GM12878 (cell line): Measurements from ENCODE around the gene MAPKAPK3. TPM values are rescaled to one million over a fixed set of nuclear protein-coding genes. Genes with fewer than 3 reads are reported as not detected.

Source experiments
- ATAC-seq: fragments of 200-7000 bp; cut with Tn5 transposase; 3 replicates; pipeline ENCODE4 v1.9.1; 2020; ENCODE audit warnings: mild to moderate bottlenecking, moderate library complexity
- BruUV-seq: library from RNA; stranded (reverse); fragments of 400-500 nt; replicated peaks from 2 replicates; lab custom pipeline; 2021; lab: Mats Ljungman, UMichigan
- CTCF ChIA-PET: fragments of 300-600 bp; sonication (Branson Sonifier 250); formaldehyde crosslinking; extraction: SDS; loops from one replicate; lab custom pipeline; 2021; ENCODE audit warnings: inconsistent platforms; lab: Yijun Ruan, JAX
- POLR2A ChIA-PET: fragments of 350-600 bp; formaldehyde crosslinking; extraction: SDS; loops from one replicate; lab custom pipeline; 2021; ENCODE audit warnings: inconsistent platforms; lab: Charles Lee
- RAD21 ChIA-PET: fragments of 300-600 bp; sonication (Branson Sonifier 250); formaldehyde crosslinking; loops from one replicate; lab custom pipeline; 2023; ENCODE audit warnings: antibody characterized with exemption; ENCODE audit not compliant: unreplicated experiment; lab: Charles Lee
- SMC1A ChIA-PET: fragments of 300-600 bp; sonication (Branson Sonifier 250); formaldehyde crosslinking; loops from one replicate; lab custom pipeline; 2023; ENCODE audit not compliant: unreplicated experiment, uncharacterized antibody; lab: Charles Lee
- DNase-seq: peaks from one replicate; pipeline ENCODE4 v3.0.0-alpha.2; 2011; ENCODE audit warnings: low read depth, low spot score
- FAIRE-seq: peaks from 3 replicates; lab custom pipeline; 2011; peaks lifted over from hg19 to GRCh38; lab: Jason Lieb, UNC
- H2AFZ ChIP-seq: 2 replicates; pipeline ENCODE4 v1.6.0; 2011; ENCODE audit warnings: low read depth, low read length, control low read depth; ENCODE audit not compliant: control insufficient read depth
- H3K27ac ChIP-seq: 2 replicates; pipeline ENCODE4 v1.5.1; 2011; ENCODE audit warnings: control low read depth; ENCODE audit not compliant: control insufficient read depth, insufficient read depth
- H3K27me3 ChIP-seq, 2 experiments: replicated peaks in 1 of 2; 2 replicates each; pipeline versions ENCODE4 v1.6.0 to v1.6.1; 2011; ENCODE audit warnings: low read length in 1 of 2; ENCODE audit not compliant: control insufficient read depth in 2 of 2, insufficient read depth in 2 of 2
- H3K36me3 ChIP-seq, 2 experiments: 2 replicates each; pipeline ENCODE4 v1.5.1; 2011; ENCODE audit warnings: low read length in 1 of 2; ENCODE audit not compliant: control insufficient read depth in 2 of 2, insufficient read depth in 2 of 2
- H3K4me1 ChIP-seq: 2 replicates; pipeline ENCODE4 v1.6.1; 2011; ENCODE audit warnings: mild to moderate bottlenecking, low read length, moderate library complexity, mixed read lengths; ENCODE audit not compliant: control insufficient read depth, insufficient read depth
- H3K4me2 ChIP-seq: 2 replicates; pipeline ENCODE4 v1.6.0; 2011; ENCODE audit warnings: control low read depth; ENCODE audit not compliant: control insufficient read depth, insufficient read depth
- H3K4me3 ChIP-seq: fragments of 200-600 bp; sonication (generic); 2 replicates; pipeline ENCODE4 v1.5.1; 2016
- H3K79me2 ChIP-seq: 2 replicates; pipeline ENCODE4 v1.6.0; 2011; ENCODE audit warnings: low read length; ENCODE audit not compliant: control insufficient read depth, insufficient read depth
- H3K9ac ChIP-seq: 2 replicates; pipeline ENCODE4 v1.8.0; 2011; ENCODE audit warnings: low read length, control low read depth, mixed read lengths; ENCODE audit not compliant: control insufficient read depth, insufficient read depth
- H3K9me3 ChIP-seq: replicated peaks from 3 replicates; pipeline ENCODE4 v1.5.1; 2011; ENCODE audit warnings: mild to moderate bottlenecking, low read length; ENCODE audit not compliant: control insufficient read depth, insufficient read depth
- H4K20me1 ChIP-seq: 2 replicates; pipeline ENCODE4 v1.6.0; 2011; ENCODE audit not compliant: control insufficient read depth, insufficient read depth
- EGR1 ChIP-seq, 2 experiments: IDR thresholded peaks; 1 replicate in 1 of 2; 2 replicates in 1 of 2; pipeline ENCODE4 v1.6.1; 2011 to 2012; ENCODE audit warnings: low read depth in 2 of 2, low read length in 2 of 2, borderline replicate concordance in 1 of 2, mild to moderate bottlenecking in 1 of 2, moderate library complexity in 1 of 2
- JUND ChIP-seq: IDR thresholded peaks from 2 replicates; pipeline ENCODE4 v1.6.1; 2012; ENCODE audit warnings: low read depth, mild to moderate bottlenecking, low read length, improper control_type of control experiment, moderate library complexity
- MEF2A ChIP-seq: IDR thresholded peaks from 2 replicates; pipeline ENCODE4 v1.6.1; 2011; ENCODE audit warnings: low read depth, mild to moderate bottlenecking, low read length, moderate library complexity; ENCODE audit not compliant: insufficient read depth
- NBN ChIP-seq: fragments of 450-650 bp; IDR thresholded peaks from 2 replicates; pipeline ENCODE4 v1.6.1; 2016
- NR2C2 ChIP-seq: IDR thresholded peaks from 2 replicates; pipeline ENCODE4 v1.6.1; 2011; ENCODE audit warnings: borderline replicate concordance, low read depth; ENCODE audit not compliant: control insufficient read depth, insufficient read length
- POLR2A ChIP-seq: IDR thresholded peaks from 2 replicates; pipeline ENCODE4 v1.6.1; 2011; ENCODE audit warnings: low read depth, mild to moderate bottlenecking, low read length
- RELA ChIP-seq: fragments of 450-650 bp; IDR thresholded peaks from 2 replicates; pipeline ENCODE4 v1.8.0; 2014; ENCODE audit warnings: borderline replicate concordance; ENCODE audit not compliant: partially characterized antibody
- SMARCA5 ChIP-seq: fragments of 450-650 bp; IDR thresholded peaks from 2 replicates; pipeline ENCODE4 v1.6.1; 2017; ENCODE audit warnings: mild to moderate bottlenecking
- SP1 ChIP-seq: IDR thresholded peaks from one replicate; pipeline ENCODE4 v1.6.1; 2011; ENCODE audit warnings: low read depth, low read length
- ZSCAN29 ChIP-seq: fragments of 450-650 bp; IDR thresholded peaks from 2 replicates; pipeline ENCODE4 v1.6.1; 2017; ENCODE audit warnings: mild to moderate bottlenecking, moderate library complexity
- WGBS: methylation state at CpG from one replicate; pipeline ENCODE4 v1.1.6; 2016; ENCODE audit warnings: low lambda C conversion rate; ENCODE audit not compliant: insufficient replicate concordance, insufficient coverage; ENCODE audit errors: missing lambda C conversion rate; 5-methylcytosine and 5-hydroxymethylcytosine counted together
- in situ Hi-C: fragments of 300-500 bp; cut with MboI; formaldehyde crosslinking; loops from 9 replicates; pipeline ENCODE4 v1.14.3; 2018; ENCODE audit warnings: mixed read lengths
- intact Hi-C: fragments of 100-400 bp; cut with micrococcal nuclease; formaldehyde crosslinking; loops from one replicate; pipeline ENCODE4 v1.14.2; 2022; ENCODE audit not compliant: unreplicated experiment
- polyA plus RNA-seq, 11 experiments: library from polyadenylated mRNA; depleted of rRNA in 4 of 11; unstranded in 6 of 11; stranded (reverse) in 5 of 11; fragments of >200 nt; fragmentation: Nextera tagmentation in 4 of 11; fragmentation: Illumina TruSeq in 1 of 11; extraction: Ambion mirVana in 4 of 11; extraction: Trizol in 1 of 11; gene quantifications; 1 replicate in 1 of 11; 2 replicates in 10 of 11; pipeline versions ENCODE4 v1.2.1 to v1.2.3, GENCODE V29; 2011 to 2016; ENCODE audit warnings: inconsistent platforms in 2 of 11, missing spikeins in 2 of 11, low read depth in 1 of 11
- total RNA-seq, 4 experiments: library from RNA; depleted of rRNA in 3 of 4; stranded (reverse); fragments of >200 nt in 3 of 4; fragmentation: Illumina TruSeq in 1 of 4; extraction: Trizol in 1 of 4; gene quantifications; 2 replicates each; pipeline versions ENCODE4 v1.2.1 to v1.2.3, GENCODE V29; 2013 to 2021

The MAPKAPK3 gene
- total and polyA plus RNA-seq, 10 of the 15 experiments (the other 5 are each of a cell fraction or from before 2014, with no cell fraction given) = 7.9 to 66.0 (median 39.0) TPM

DNA sequence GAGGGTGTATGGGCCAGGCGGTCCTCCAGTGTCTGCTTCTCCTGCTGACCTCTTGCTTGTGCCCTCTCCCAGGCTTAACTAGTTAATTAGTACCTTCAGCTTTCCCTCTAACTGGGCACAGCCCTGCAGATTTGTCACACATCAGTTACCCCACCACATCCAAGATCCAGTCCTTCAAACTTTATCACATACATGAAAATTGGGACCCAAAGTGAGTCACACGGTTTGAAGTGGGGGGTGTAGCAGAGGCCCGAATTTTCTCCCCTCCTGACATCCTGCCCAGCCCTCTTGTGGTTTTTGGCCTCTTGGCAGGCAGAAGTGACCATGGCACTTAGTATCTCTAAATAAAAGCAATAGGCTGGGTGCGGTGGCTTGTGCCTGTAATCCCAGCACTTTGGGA lies 3.9 kb downstream of the MAPKAPK3 start:
- SMC1A ChIA-PET = interaction anchor here (1.4 to 7.5 kb wide), 3 partner anchors 11 to 33 kb away, joined by 4 to 81 read pairs (median 5); no protein-coding TSS in a partner anchor
- Histone ChIP-seq H3K9ac (no peak overlapping the region), H2AFZ (no peak overlapping the region), H3K27me3 (no peaks in the 10 kb centered on the region), H3K36me3 (no peaks in the 10 kb centered on the region), H3K4me1 (peaks cover 33% of the 10 kb centered on the region), H3K4me3 (no peak overlapping the region), H4K20me1 (no peaks in the 10 kb centered on the region), H3K9me3 (no peaks in the 10 kb centered on the region), H3K4me2 (peak overlapping the region; percentile 11), H3K79me2 (peaks cover 4% of the 10 kb centered on the region), H3K27ac (no peak overlapping the region)
- FAIRE-seq (no peak), ATAC-seq (no peak), DNase-seq (no peak)
- CTCF ChIA-PET = interaction anchor here (0.7 to 13.9 kb wide), 7 partner anchors 11 to 751 kb away, joined by 3 to 410 read pairs (median 12); partner anchors contain the start of genes C3orf18 and HEMK1
- RAD21 ChIA-PET = interaction anchor here (0.5 to 12.9 kb wide), 6 partner anchors 12 to 377 kb away, joined by 3 to 244 read pairs (median 7); partner anchors contain the start of genes C3orf18 and HEMK1
- BruUV-seq = no TSS peak
- intact Hi-C loops = no loop called here
- TF ChIP-seq POLR2A (no peak), RELA (no peak), ZSCAN29 (no peak), SMARCA5 (no peak), SP1 (no peak), JUND (no peak), NR2C2 (no peak), EGR1 (IDR thresholded peaks at IDR 0.05; ENCODE audit: borderline replicate concordance in 1 of 2, low read depth in 2 of 2, low read length in 2 of 2) (no peak), NBN (no peak), MEF2A (no peak)
- 35% methylated on average over 4 of the region's 4 CpGs for WGBS
- POLR2A ChIA-PET = interaction anchor here (0.6 to 3.6 kb wide), 3 partner anchors 51 to 764 kb away, joined by 3 to 16 read pairs (median 4); partner anchors contain the start of genes C3orf18, HEMK1 and MANF
- in situ Hi-C loops = loop anchor here (25.0 kb wide), 1 partner anchor 1066 kb away; no protein-coding TSS in a partner anchor
